Measurements from ENCODE around the gene GNAO1.

The GNAO1 gene

DNA sequence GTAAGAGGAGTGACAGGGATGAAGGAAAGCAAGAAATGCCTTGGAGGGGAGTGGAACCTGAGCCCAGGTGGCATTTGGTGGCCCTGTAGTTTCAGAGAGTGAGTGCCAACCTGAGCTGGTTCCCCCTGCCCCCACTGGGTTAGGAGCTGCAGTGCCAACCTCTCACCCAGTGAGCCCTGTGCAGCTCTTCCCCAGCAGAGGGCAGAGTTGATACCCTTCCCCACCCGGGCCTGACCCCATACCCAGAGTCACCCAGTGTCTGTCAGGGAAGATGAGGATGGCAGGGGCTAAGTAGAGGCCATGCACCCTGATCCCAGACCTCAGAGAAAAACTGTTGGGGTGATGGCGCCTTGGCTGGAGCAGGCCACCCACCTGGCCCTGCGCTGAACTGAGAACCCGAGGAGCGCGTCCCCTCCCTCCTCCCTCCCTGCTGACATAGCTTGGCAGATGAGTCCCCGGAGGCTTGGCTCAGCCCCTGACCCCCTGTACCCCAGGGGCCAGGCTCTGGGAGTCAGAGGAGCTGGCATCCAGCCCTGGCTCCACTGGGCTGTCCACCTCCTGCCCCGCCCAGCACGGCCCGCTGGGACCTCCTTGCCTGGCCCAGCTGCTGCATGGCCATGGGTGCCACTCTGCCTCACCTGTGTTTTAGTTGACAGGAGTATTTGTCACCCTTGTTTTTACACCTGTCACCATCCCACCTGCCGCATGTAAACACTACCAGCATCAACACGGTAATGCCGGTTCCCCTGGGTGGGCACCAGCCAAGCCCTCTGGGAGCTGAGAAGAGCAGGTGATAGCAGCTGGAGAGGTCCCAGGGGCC is 120.1 kb downstream of the GNAO1 start:
- Histone ChIP-seq H3K27ac (replicated peaks) (no peak overlapping the region), H3K27me3 (ENCODE audit: insufficient read depth, poor library complexity, severe bottlenecking) (peaks cover 3% of the 10 kb centered on the region), H3K4me3 (replicated peaks; ENCODE audit: insufficient read depth, low read length) (no peak overlapping the region)
- no peak for DNase-seq (ENCODE audit: low read depth in 1 of 2, low spot score in 1 of 2)
- TF ChIP-seq GABPA (IDR thresholded peaks at IDR 0.05; ENCODE audit: low read depth) (no peak), CTCF (IDR thresholded peaks at IDR 0.05; ENCODE audit: insufficient read depth, low read length) (no peak), POLR2AphosphoS5 (IDR thresholded peaks at IDR 0.05; ENCODE audit: low read depth) (no peak), REST (IDR thresholded peaks at IDR 0.05; ENCODE audit: insufficient replicate concordance, low read depth) (no peak), SPI1 (IDR thresholded peaks at IDR 0.05; ENCODE audit: borderline replicate concordance, low read depth) (no peak)

- Histone ChIP-seq H3K4me3 (replicated peaks; ENCODE audit: insufficient read depth, low read length) (no peak overlapping the region), H3K27me3 (ENCODE audit: insufficient read depth, poor library complexity, severe bottlenecking) (peaks cover 3% of the 10 kb centered on the region)
Measured at GRCh38 chr16:56312028-56312300, 120.7 kb downstream of the GNAO1 start.

More at GRCh38 chr16:56312028-56312300, 120.7 kb downstream of the GNAO1 start:
- H3K27ac ChIP-seq (replicated peaks), result no peak overlapping the region
- TF ChIP-seq POLR2AphosphoS5 (IDR thresholded peaks at IDR 0.05; ENCODE audit: low read depth) (no peak), SPI1 (IDR thresholded peaks at IDR 0.05; ENCODE audit: borderline replicate concordance, low read depth) (no peak), REST (IDR thresholded peaks at IDR 0.05; ENCODE audit: insufficient replicate concordance, low read depth) (no peak), GABPA (IDR thresholded peaks at IDR 0.05; ENCODE audit: low read depth) (no peak), CTCF (IDR thresholded peaks at IDR 0.05; ENCODE audit: insufficient read depth, low read length) (no peak)
- DNase-seq (ENCODE audit: low read depth in 1 of 2, low spot score in 1 of 2), result no peak
